CD1c-positive myeloid dendritic cell (primary cell): ENCODE measurements around the gene CNIH4.
"Not testable (repeated sequence)": the region's sequence is repeated elsewhere in the genome, so short reads cannot be mapped to it uniquely, and the experiment has no call there.

Experiments used
- DNase-seq: peaks from one replicate; pipeline ENCODE4 v3.0.0-alpha.2; 2016; ENCODE audit errors: extremely low spot score

The CNIH4 gene

DNA sequence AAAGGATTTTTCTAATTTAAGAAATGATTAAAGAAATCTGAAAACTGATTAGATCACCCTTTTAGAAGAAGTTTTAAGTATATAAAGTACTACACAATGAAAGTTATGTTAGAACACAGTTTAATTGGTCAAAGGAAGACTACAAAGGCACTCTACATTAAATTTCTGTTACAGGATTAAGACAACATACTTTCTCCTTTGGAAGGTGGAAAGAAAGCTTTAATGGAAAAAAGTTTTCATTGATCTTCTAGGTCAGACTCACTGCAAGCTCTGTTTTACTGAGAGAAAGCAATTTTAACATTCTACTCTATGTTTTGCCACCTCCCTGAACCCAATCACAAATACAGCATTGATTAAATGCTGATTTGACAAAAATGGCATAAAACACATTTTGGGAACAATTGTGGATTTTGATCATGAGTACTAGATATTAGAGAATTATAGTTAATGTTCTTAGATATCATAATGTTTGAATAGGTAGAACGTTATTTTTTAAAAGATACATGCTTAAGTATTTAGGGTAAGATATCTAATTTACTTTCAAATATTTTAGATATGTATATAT lies 45.9 kb downstream of the CNIH4 start:
- no peak for DNase-seq

DNA sequence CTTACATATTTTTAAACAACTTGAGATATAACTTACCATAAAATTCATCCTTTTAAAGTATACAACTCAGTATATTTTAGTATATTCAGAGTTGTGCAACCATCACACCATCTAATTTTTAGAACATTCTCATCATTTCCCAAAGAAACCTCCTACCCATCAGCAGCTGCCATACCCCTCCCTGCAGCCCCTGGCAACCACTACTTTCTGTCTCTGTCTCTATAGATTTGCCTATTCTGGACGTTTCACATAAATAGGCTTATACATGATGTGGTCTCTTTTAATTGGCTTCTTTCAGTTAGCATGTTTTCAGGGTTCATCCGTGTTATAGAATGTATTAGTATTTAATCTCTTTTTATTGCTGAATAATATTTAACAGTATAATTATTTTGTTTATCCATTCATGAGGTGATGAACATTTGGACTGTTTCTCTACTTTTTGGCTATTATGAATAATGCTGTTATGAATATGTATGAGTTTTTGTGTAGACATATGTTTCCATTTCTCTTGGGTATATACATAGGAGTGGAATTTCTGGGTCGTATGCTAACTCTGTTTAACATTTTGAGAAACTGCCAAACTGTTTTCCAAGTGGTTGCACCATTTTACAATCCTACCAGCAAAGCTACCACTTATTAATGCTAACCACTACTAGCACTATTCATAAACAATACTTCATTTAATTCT lies 48.4 kb downstream of the CNIH4 start:
- DNase-seq, result no peak

DNA sequence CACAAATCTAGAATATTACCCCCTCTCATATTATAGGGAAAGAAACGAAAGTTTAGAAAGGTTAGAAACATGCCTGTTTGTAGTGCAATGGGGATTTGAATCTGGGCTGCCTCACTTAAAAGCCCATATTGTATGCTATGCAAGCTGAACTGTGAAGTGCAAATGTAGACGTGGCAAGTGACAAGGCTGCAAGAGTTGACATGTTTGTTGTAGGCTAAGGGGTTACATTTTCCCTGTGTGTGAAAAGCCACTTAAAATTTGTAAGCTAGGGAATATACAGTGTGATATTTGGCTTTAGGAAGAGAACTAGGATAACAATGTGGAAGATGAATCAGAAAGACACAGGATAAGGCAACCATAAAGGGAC lies 48.9 kb downstream of the CNIH4 start:
- no peak for DNase-seq

DNA sequence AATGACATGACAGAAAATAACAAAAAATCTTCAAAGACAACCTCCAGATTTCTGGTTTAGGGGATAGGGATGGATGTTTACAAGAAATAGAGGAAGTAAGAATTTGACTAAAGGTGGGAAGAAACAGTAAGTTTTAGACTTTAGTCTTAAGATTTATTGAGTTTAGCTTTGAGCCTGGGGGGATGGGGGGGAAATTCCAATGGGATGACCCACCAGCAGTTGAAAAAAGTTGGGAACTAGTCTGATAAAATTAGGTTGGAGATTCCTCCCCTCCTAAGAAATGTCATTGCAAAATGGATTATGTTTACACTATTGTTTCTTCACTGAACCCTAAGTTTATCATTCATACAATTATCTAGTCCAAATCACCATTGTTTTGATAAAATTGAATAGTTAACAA lies 49.5 kb downstream of the CNIH4 start:
- no peak for DNase-seq

DNA sequence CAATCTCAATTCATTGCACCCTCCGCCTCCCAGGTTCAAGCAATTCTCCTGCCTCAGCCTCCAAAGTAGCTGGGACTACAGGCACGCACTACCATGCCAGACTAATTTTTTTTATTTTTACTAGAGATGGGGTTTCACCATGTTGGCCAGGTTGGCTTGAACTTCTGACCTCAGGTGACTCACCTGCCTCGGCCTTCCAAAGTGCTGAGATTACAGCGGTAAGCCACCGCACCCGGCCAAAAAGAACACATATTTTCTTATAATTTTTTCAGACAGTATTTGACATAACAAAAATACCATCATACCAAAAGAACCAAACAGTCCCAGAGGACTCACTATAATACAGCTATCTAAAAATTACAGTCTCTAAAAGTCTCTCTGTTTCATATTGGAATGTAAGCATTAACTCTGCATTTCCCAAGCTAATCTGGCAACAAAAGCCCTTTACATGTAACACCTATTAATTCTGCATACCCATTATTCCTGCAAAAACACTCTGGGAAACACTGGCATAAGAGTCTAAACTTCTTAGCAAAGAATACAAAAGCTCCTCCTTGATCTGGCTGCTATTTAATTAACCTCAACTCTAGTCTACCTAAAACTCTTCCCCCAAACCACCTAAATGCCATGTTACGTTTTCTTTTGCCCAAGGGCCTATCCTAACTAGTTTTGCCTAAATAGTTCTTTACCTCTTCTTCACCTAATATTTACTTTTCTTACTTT lies 51.1 kb downstream of the CNIH4 start:
- no peak for DNase-seq

DNA sequence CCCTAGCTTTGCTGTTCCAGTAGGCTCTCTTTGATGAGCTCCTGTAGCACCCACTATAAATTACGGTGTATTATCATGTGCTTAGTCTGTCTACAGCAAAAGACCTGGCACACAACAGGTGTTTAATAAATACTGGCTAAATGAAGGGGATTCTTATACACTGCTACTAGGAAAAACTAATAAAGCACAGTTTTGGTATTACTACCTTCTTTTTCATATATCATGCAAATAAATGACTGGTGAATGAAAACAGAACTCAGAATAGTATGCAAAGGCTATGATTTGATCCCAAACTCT lies 51.6 kb downstream of the CNIH4 start:
- DNase-seq, result no peak

DNA sequence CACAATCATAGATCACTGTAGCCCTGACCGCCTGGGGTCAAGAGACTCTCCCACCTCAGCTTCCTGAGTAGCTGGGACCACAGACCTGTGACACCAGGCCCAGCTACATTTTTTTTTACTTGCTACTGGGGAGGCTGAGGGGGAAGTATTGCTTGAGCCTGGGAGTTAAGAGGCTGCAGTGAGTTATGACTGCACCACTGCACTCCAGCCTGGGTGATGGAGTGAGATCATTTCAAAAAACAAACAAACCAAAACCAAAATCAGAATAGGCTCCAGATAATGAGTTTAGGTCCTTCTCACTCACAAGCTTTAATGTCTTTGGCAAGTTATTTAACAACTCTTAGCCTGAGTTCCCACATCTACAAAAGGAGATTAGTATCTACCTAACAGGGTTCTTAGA lies 55.1 kb downstream of the CNIH4 start:
- DNase-seq, result no peak

DNA sequence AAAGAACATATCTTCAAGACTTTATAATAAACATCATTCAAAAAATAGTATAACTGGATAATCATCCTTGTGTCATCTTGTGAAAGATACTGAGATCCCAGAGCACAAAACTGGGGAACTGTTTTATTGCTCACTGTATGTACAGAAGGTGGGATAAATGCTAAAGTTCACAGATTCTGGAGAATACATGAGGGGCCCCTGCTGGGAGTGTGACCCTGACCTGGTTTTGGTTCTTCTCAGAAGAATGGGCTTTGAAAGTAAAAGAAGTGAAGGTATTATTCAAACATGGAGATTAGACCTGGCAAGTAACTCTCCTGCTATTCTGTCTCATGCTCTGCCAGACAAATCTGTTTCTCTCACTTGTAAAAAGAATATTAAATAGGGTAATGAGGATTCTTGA lies 63.4 kb downstream of the CNIH4 start:
- no peak for DNase-seq

DNA sequence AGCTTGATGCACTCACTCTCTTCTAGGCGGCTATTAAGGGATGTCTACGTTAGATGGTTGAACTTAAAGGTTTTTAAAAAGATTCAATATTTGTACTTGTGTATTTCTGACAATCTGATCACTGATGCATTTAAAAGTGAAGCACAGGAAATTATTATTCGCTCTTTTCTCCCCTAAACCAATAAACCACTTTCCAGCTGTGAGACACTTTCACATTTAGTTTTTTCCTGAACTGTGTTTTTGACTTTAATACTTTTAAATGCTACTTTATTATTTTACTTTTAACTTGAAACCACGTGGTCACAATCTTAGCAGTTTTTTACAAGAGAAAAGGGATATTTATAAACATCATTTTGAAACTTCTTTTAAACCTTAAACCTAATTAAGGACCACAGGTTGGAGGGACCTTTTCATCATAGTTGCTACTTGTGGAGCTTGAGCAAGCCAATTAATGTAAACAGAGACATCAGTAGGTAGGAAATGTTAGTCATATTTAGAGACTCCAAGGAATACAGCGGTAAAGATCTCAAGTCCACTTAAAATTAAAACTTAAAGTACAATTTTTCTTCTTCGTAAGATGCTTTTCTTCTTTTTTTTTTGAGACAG lies 68.7 kb downstream of the CNIH4 start:
- no peak for DNase-seq

DNA sequence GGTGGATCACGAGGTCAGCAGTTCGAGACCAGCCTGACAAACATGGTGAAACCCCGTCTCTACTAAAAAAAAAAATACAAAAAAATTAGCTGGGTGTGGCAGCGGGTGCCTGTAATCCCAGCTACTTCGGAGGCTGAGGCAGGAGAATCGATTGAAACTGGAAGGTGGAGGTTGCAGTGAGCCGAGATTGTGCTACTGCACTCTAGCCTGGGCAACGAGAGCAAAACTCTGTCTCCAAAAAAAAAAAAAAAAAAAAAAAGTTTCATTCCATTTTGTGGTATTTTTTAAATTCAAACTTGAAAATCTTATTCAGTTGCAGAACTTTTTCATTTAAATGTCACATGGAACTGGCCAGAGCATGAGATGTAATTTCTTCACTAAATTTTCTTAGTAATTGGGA lies 70.2 kb downstream of the CNIH4 start:
- DNase-seq, result not testable (repeated sequence)

DNA sequence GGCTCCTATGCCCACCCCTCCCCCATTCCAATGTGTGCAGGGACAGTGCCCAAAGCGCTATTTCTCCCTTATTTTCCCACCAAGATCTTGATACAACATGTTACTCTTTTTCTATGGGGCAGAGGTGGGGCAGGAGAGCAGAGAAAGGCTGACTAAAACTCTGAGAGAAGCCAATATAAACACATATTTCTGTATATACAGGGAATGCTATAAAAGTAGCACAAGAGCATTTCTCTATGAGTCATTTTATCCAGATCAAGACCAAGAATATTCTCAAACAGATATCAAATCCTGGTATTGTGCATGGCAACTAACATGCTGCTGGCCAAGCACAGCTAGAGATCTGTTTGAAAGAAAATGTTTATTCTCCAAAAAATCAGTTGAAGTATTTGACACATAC lies 70.7 kb downstream of the CNIH4 start:
- DNase-seq, result no peak

DNA sequence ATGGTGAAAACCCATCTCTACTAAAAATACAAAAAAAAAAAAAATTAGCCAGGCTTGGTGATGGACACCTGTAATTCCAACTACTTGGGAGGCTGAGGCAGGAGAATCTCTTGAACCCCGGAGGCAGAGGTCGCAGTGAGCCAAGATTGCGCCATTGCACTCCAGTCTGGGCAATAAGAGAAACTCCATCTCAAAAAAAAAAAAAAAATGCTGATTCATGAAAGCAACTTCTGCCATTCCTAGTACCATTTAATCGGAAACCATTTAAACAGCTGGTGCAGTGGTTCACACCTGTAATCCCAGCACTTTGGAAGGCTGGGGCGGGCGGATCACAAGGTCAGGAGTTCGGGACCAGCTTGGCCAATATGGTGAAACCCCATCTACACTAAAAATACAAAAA lies 72.0 kb downstream of the CNIH4 start:
- not testable (repeated sequence) for DNase-seq
